HG02610 (cell line): ENCODE data around the gene FAM180B.
"Not testable (repeated sequence)": the region's sequence is repeated elsewhere in the genome, so short reads cannot be mapped to it uniquely, and the experiment has no call there.

Experiments
- ATAC-seq: cut with Tn5 transposase; IDR thresholded peaks from one replicate; pipeline ENCODE4 v1.9.1; 2021; ENCODE audit warnings: mild to moderate bottlenecking, moderate library complexity; ENCODE audit not compliant: unreplicated experiment

The FAM180B gene, protein sequence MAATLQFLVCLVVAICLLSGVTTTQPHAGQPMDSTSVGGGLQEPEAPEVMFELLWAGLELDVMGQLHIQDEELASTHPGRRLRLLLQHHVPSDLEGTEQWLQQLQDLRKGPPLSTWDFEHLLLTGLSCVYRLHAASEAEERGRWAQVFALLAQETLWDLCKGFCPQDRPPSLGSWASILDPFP

DNA sequence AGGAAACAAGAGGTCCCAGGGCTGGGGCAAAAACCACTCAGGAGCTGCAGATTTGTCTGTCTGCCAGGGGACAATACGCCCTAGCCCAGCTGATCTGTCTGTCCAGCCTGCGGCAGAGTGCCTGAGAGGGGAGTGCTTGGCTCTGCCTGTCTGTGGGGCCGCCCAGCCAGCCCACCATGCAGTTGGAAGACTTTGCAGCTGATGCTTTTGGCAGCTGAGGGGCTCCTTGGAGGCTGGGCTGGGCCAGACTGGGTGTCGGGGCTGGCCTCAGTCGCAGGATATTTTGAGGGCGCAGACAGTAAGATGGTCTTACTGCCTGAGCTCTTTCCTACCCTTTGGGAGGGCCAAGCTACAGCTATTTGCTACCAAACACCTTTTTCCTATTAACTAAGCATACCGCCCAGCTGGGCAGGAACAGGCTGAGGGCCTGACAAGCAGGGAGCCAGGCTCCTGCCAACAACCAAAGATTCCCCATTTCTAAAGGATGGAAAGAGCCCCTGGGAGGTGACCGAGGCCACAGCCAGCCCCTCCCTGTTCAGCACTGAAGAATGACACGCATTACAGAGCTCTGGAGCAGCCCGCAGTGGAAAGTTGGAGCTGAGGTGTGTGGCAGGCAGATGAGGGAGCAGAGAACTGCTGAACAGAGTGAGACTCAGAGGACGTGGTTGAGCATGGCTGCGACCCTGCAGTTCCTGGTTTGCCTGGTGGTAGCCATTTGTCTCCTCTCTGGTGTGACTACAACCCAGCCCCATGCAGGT lies at the start of gene FAM180B:
Gene FAM180B, plus strand, starts transcription at position 581 of the 758 bp plus-strand sequence. Its CDS starts 91 bp downstream, at position 672.
- no peak for ATAC-seq

DNA sequence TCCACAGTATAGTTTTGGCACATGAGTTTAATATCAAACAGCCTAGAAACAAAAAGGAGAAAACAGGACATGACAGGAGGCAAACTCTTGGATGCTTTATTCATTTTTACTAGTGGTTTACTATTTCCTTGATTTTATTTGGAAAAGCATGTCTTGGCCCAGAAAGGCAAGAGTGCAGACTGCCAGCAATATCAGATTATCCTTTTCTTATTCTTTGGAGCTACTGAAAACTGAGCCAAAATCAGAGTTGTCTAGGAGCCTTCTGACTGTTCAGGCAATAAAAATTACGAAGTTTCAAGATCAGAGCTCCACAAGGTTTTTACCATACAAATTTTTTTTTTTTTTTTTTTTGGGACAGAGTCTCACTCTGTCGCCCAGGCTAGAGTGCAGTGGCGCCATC lies 49.6 kb upstream of the FAM180B start:
- no peak for ATAC-seq

DNA sequence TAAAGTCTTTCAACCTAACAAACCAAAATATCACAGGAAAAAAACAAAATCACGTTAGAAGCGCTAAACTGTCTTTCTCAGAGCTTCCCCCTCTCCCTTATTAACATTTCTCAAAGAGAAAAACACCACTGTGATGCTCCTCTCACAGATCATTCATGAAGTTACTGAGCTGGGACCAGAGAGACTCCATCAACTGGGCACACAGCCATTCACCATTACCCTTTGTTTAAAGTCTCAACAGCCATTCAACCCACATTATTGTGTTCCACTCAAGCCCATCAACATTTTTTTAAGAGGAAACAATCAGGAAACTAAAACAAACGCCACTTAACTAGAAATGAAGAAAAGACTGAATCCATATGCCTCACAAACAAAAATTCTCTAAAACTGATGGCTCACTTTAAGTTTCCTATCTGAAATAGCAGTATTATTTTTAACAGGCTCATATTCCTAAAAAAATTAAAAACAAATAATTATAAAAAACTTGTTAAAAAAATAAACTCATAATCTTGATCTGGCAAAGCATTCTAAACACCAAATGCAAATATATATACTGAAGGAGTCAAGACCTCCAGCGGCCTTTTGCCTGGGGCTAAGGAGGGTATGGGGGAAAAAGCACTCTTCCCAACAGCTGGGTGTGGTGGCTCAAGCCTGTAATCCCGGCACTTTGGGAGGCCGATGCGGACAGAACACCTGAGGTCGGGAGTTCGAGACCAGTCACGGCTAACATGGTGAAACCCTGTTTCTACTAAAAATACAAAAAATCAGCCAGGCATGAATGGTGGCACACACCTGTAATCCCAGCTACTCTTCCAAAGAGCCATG lies 47.5 kb upstream of the FAM180B start:
- no peak for ATAC-seq

DNA sequence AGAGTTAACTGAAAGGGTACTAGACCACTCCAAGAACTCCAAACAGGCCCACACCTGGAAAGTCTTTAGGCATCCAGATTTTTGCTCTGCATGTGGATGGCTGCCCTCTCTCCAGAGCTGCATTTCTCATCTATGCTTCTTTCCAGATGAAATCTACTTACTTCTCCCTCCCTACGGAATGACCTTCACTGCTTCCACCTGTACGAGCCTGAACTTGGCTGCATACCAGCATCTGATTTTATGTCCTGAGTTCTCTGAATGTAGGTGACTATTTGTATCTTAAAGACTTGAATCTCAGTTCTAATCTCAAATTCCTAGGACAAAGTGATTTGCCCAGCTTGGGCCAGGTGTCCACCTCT lies 46.8 kb upstream of the FAM180B start:
- ATAC-seq: no peak

DNA sequence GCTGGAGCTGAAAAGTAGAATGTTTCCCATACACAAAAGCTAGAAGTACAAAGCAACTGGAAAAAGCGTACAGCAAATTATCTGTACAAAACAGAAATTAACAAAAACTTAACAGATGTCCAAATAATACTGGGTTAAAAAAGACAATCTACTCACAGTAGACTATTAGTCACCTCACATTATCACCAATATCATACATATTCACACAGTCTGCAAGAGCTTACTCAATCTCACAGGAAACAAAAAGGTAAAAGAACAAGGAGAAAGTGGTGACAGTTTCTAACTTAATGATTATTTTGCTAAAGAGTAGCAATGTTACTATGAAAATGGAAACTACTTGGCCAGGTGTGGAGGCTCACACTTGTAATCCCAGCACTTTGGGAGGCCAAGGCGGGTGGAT lies 45.4 kb upstream of the FAM180B start:
- ATAC-seq: no peak

DNA sequence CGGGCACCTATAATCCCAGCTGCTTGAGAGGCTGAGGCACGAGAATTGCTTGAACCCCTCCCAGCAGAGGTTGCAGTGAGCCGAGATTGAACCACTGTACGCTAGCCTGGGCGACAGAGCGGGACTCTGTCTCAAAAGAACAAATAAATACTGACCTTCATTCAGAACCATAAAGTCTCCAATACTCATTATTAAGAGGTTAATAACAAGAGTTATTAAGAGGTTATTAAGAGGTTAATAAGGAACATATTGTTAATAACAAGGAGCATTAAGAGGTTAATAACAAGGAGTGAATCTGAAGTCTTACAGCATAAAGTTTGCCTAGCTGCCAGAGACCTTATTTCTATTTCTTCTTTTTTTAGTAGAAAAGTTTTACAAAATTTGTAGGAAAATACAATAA lies 41.2 kb upstream of the FAM180B start:
- no peak for ATAC-seq

DNA sequence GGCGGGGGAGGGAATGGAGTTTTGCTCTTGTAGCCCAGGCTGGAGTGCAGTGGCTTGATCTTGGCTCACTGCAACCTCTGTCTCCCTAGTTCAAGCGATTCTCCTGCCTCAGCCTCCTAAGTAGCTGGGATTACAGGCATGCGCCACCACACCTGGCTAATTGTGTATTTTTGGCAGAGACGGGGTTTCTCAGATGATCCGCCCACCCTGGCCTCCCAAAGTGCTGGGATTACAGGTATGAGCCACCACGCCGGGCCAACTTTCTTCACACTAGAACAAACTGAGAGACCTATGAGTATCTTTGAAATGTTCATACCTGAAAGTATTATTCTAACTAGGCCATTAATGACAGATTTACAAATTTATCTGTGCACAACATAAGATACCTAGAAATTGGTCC lies 40.2 kb upstream of the FAM180B start:
- not testable (repeated sequence) for ATAC-seq

DNA sequence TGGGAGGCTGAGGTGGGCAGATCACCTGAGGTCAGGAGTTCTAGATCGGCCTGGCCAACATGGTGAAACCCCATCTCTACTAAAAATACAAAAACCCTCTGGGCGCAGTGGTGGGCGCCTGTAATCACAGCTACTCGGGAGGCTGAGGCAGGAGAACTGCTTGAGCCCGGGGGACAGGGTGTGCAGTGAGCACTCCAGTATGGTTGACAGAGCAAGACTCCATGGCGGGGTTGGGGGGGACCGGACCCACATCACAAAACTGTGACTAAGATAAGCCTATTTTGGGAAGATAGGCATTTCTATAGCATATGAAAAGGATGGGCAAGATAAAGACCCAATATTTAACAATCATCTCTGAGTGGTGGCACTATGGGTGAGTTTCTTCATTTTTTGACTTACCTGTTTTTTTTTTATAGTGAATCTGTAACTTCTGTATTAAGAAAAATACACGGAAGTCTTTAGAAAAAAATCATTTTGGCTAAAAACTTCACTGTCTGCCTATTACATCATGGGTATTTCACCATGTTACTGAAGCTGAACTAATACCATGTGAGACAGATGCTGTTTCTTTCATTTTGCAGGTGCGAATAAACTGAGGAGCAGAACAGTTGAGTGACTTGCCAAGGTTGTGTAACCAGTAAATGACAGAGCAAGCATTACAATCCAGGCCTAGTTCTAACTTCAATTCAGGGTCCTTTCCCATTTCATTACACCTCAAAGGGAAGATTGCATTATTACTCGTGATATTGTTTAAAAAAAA lies 36.0 kb upstream of the FAM180B start:
- no peak for ATAC-seq

DNA sequence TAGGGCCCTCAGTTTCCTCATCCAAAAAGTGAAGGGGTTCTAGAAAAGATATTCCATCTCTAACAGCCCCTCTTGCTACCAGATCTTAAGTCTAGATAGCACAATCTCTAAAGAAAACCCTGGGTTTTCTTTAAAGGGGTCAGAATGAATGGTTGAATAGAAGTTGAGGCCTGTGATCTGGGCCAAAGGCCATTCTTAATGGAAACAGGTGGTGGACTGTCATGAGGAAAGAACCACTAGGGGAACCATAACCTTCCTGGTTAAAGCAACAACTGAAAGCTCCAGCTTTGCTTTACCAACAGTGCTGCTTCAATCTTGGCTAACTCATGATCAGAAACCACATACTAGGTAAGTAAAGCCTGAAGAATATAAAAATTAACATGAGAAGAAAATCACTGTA lies 35.4 kb upstream of the FAM180B start:
- no peak for ATAC-seq

DNA sequence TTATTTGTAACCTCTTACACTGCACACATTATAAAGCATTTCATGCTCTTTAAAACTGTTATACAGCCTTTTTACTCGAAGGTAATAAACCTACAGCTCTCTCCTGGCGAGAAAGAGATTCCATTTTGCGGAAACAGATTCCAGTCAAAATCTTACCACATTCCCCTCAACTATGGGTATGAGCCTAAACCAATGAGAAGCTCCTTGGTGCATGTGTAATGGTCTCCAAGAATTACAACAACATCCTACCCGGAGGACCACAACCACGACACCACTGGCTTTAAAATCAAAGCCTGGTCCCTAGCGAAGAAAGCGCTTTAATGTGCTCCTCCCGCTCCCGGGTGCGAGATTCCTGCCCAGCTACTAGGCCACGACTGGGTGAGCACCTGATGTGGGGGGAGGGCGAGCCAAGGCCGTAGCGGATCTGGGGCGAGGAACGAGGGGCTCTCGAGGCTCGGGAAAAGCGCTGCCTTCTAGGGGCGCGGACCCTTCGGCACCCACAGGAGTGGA lies 34.4 kb upstream of the FAM180B start:
- peak; percentile 2 for ATAC-seq

DNA sequence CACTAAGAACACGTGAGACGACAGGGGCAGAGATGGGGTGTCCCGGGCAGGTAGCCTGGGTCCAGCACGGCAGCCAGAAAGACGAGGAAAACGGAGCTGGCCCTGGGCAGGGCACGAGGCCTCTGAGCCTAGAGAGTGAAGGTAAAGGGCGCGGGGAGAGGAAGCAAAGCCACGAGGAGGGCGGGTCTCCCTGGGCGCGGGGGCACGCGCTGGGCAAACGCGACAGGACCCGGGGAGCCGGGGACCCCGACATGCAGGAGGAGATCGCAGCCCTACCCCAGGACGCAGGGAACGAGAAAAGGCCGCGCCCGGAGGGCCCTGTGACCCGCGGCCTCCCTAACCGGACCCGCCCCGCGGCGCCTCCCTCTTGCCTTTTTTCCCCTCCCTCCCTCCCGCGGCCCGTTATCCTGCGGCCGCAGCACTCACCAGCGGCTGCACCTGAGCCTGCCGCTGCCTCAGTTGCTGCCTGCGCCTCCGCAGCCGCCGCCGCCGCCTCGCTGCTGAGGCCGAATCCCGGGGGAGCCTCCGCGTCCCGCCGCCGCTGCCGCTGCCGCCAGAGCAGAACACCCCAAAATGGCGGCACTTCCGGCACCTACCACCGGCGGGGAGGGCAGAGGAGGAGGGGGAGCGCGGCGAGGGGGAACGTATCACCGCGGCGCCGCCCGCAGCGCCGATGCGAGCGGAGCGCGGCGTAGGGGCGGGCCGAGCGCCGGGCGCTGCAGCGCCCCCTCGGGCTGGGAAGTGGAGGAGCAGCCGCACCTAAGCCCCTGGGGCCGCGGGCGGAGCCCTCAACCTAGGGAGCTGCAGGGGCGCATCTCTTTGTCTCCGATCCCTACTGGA lies 33.7 kb upstream of the FAM180B start, which contains the start of gene CELF1:
Gene CELF1, minus strand, starts transcription at position 567 of the 840 bp plus-strand sequence. CDS start 53,609 bp downstream, outside the sequence.
- peak; percentile 89 for ATAC-seq

DNA sequence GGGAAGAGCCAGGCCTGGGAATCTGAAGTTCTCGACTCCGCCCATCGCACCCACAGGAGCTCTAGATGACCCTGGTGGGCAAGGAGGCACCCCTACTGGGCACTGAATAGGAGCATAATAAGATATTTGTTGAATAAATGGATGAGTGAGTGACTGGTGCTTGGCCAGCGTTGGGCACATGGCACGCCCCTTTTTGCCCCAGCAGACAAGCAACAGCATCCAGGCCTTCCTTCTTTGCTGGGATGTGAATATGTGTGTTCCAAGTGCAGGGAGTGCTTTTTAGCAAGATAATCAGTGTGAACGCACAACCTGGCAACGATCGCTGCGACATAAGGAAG lies 33.1 kb upstream of the FAM180B start:
- ATAC-seq: peak; percentile 21

DNA sequence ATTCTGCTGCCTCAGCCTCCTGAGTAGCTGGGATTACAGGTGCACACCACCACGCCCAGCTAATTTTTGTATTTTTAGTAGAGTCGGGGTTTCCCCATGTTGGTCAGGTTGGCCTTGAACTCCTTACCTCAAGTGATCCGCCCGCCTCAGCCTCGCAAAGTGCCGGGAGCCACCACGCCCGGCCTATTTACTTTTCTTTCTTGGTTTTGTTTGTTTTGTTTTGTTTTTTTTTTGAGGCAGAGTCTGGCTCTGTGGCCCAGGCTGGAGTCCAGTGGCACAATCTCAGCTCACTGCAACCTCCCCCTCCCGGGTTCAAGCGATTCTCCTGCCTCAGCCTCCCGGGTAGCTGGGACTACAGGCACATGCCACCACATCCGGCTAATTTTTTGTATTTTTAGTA lies 29.5 kb upstream of the FAM180B start:
- not testable (repeated sequence) for ATAC-seq

DNA sequence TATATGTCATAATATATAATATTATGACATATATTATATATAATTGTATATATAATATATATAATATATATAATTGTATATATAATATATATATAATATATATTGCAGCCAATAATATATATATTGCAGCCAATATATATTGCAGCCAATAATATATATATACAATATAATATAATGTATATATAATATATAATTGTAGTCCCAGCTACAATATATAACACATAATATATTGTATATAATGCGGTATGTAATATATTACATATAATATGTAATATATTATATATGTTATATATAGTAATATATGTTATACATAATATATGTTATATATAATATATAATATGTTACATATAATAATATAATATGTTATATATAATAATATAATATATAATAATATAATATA lies 27.8 kb upstream of the FAM180B start:
- no peak for ATAC-seq

DNA sequence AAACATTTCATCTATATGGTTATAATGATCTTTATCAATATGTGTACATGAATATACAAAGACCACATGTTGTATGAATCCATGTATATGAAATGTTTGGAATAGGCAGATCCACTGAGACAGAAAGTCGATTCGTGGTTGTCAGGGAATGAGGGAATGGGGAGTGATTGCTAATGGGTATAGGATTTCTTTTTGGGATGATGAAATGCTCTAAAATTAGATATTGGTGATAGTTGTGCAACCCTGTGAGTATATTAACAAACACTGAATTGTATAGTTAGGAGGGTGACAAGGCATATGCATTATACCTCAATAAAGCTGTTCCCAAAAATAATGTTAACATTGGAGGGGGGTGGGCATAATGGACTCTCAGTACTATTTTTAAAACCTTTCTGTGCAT lies 26.1 kb upstream of the FAM180B start:
- ATAC-seq: no peak

DNA sequence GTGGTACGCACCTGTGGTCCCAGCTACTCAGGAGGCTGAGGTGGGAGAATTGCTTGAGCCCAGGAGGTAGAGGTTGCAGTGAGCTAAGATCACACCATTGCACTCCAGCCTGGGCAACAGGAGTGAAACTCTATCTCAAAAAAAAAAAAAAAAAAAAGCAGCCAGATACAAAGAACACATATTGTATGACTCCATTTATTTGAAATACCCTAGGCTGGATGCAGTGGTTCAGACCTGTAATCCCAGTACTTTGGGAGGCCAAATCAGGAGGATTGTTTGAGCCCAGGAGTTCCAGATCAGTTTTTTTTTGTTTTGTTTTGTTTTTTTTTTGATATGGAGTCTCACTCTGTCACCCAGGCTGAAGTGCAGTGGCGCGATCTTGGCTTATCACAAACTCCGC lies 24.1 kb upstream of the FAM180B start:
- not testable (repeated sequence) for ATAC-seq

DNA sequence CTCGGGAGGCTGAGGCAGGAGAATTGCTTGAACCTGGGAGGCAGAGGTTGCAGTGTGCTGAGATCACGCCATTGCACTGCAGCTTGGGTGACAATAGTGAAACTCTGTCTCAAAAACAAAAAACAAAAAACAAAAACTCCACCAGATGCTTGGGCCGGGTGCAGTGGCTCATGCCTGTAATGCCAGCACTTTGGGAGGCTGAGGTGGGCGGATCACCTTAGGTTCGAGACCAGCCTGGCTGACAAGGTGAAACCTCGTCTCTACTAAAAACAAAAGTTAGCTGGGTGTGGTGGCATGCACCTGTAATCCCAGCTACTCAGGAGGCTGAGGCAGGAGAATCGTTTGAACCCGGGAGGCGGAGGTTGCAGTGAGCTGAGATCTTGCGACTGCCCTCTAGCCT lies 22.1 kb upstream of the FAM180B start:
- ATAC-seq: not testable (repeated sequence)

DNA sequence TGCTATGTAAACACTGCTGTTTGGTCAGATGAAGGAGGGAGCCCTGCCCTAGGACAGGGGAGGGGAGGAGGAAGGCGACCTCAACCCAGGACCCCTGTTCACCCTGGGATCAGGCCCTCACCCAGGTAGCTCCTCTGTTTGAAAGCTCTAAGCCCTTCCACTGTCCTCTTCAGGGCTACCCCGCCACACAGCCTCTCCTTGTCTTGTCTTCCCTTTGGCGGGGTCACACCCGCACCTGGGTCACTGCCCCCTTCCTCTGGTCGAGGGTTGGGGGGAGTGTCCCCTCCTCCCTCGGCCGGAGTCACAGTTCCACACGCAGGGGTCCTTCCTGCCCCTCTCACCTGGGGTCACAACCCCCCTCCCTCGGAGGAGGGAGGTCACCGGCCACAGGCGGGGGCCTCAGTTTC lies 21.5 kb upstream of the FAM180B start:
- peak; percentile 4 for ATAC-seq

DNA sequence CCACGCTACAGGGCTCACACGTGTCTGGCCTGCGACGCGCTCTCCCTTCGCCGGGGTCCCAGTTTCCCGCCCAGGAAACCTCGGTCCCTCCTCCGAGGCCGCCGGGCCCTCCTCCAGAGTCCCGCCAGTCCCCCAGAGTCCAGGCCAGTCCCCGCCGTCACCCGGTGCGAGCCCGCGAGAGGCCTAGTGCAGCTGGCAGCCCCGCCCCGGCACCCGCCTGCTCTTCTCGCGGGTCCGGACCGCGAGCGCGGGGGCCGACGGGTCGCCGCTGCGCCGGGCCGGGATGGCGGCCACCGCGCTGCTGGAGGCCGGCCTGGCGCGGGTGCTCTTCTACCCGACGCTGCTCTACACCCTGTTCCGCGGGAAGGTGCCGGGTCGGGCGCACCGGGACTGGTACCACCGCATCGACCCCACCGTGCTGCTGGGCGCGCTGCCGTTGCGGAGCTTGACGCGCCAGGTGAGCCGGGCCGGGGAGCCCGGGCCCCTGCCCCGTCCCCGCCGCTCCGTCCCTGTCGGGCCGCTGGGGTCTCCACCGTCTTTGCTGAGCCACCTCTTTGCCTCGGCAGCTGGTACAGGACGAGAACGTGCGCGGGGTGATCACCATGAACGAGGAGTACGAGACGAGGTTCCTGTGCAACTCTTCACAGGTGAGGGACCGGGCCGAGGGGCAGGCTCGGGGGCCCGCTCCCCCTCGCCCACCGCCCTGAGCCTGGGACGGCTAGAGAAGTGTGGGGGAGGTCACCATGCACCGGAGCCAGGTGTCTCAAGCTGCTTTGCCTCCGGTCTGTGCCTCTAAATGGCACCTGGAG lies 20.9 kb upstream of the FAM180B start, which contains the start of gene PTPMT1:
Gene PTPMT1, plus strand, starts transcription at position 260 of the 809 bp plus-strand sequence. Its CDS starts 24 bp downstream, at position 284.
- peak; percentile 87 for ATAC-seq
